ENCODE measurements around the gene PHPT1.
"Not testable (repeated sequence)": the region's sequence is repeated elsewhere in the genome, so short reads cannot be mapped to it uniquely, and the experiment has no call there.

Gene PHPT1

GRCh38 chr9:136843801-136844740 is 5.1 kb upstream of the PHPT1 start:
- TF ChIP-seq CTCF (IDR thresholded peaks at IDR 0.05; ENCODE audit: low read depth, low read length, missing control alignments): peak; percentile 48
- DNase-seq (ENCODE audit: low read depth); H3K4me3 ChIP-seq (ENCODE audit: low read depth, low read length); in situ Hi-C loops (cut with HindIII; ENCODE audit: low sequenced_read_pairs): not testable (repeated sequence)

GRCh38 chr9:136844761-136845464 is 4.3 kb upstream of the PHPT1 start:
- in situ Hi-C loops (cut with HindIII; ENCODE audit: low sequenced_read_pairs): no loop called here
- no peak for TF ChIP-seq CTCF (IDR thresholded peaks at IDR 0.05; ENCODE audit: low read depth, low read length, missing control alignments)
- H3K4me3 ChIP-seq (ENCODE audit: low read depth, low read length): no peak overlapping the region
- DNase-seq (ENCODE audit: low read depth): no peak

- TF ChIP-seq CTCF (IDR thresholded peaks at IDR 0.05; ENCODE audit: low read depth, low read length, missing control alignments): no peak
- no peak for DNase-seq (ENCODE audit: low read depth)
- no peak overlapping the region for H3K4me3 ChIP-seq (ENCODE audit: low read depth, low read length)
- in situ Hi-C loops (cut with HindIII; ENCODE audit: low sequenced_read_pairs): no loop called here
Observed at GRCh38 chr9:136845465-136846260, 3.5 kb upstream of the PHPT1 start.

- no peak overlapping the region for H3K4me3 ChIP-seq (ENCODE audit: low read depth, low read length)
- in situ Hi-C loops (cut with HindIII; ENCODE audit: low sequenced_read_pairs): no loop called here
- no peak for DNase-seq (ENCODE audit: low read depth)
- no peak for TF ChIP-seq CTCF (IDR thresholded peaks at IDR 0.05; ENCODE audit: low read depth, low read length, missing control alignments)
Observed at GRCh38 chr9:136846376-136847087, 2.7 kb upstream of the PHPT1 start.

- peak overlapping the region; percentile 70 for H3K4me3 ChIP-seq (ENCODE audit: low read depth, low read length)
- no peak for DNase-seq (ENCODE audit: low read depth)
- no peak for TF ChIP-seq CTCF (IDR thresholded peaks at IDR 0.05; ENCODE audit: low read depth, low read length, missing control alignments)
- in situ Hi-C loops (cut with HindIII; ENCODE audit: low sequenced_read_pairs): no loop called here
Observed at GRCh38 chr9:136847088-136847825, 2.0 kb upstream of the PHPT1 start.
